K562 (cell line): ENCODE results near the gene ZMYND19.

ENCODE experiments used
- CHD1 ChIP-seq: fragments of 200-600 bp; sonication (generic); IDR thresholded peaks from one replicate; pipeline ENCODE4 v1.6.1; 2012; ENCODE audit warnings: mild to moderate bottlenecking, moderate library complexity, low read length, inconsistent platforms
- NFXL1 ChIP-seq: fragments of 450-650 bp; formaldehyde crosslinking; IDR thresholded peaks from 2 replicates; pipeline ENCODE4 v1.4.0; 2021; ENCODE audit warnings: mild to moderate bottlenecking
- POLR2A ChIP-seq: fragments of 450-650 bp; conservative IDR thresholded peaks from 2 replicates; pipeline ENCODE4 v1.6.1; 2016
- TSC22D4 ChIP-seq: fragments of 450-650 bp; IDR thresholded peaks from 2 replicates; pipeline ENCODE4 v1.6.1; 2016; ENCODE audit warnings: missing genetic modification characterization, missing biosample characterization, control low read depth
- ZNF316 ChIP-seq: fragments of 450-650 bp; IDR thresholded peaks from 2 replicates; pipeline ENCODE4 v1.6.1; 2016
- ZNF75A ChIP-seq: fragments of 450-650 bp; formaldehyde crosslinking; IDR thresholded peaks from 2 replicates; pipeline ENCODE4 v1.4.0; 2020; ENCODE audit warnings: mild to moderate bottlenecking
- ZSCAN32 ChIP-seq: fragments of 450-650 bp; formaldehyde crosslinking; IDR thresholded peaks from 2 replicates; pipeline ENCODE4 v1.4.0; 2020; ENCODE audit warnings: mild to moderate bottlenecking, moderate library complexity

GRCh38 chr9:137538058-137538457, 52.3 kb downstream of the ZMYND19 start:
- TF ChIP-seq ZNF316 (no peak), TSC22D4 (no peak), CHD1 (no peak), NFXL1 (CRISPR knock-in tag) (no peak), POLR2A (no peak), ZNF75A (CRISPR knock-in tag) (no peak), ZSCAN32 (CRISPR knock-in tag) (no peak)
